Measurements from ENCODE around the gene PTCH1.
A peak's percentile ranks its signal among the peaks of the same experiment; 100 is the strongest.

Gene PTCH1

DNA sequence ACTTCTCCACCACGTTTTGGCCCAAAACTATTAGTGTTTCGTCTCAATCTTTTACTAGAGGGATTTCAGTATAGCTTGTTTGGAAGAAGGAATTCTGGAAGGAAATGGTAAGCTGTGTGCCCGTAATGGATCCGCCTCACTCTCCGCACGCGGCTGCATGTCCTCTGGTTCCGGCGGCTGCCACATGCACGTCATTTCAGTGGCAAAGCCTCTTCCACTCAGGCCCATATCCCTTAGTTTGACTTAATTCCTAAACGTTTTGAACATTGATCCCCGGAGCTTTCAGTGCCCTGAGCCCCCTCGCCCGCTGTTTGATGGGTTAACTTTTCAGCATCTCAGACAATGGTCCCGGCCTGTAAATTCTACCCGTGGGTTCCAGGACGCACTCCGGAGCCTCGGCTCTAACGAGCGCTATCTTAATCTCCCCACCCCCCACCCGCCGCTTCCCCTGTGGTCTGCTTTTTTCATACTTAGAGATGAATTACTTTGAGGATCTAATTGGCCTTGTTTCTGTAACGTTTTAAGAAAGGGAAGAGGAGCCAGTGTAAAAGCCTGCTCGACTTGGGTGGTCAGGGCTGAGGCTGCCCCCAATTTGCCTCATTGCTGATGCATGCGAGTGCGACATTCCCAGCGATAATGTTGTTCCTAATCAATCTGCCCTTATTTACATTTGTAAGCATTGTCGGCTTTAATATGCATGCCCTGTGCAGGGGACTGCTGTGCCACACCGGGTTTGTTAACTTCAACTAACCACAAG lies 4.6 kb downstream of the PTCH1 start:
- no peak for DNase-seq (ENCODE audit: low read depth)

- DNase-seq (ENCODE audit: low read depth), result no peak
These were observed 5.2 kb downstream of the PTCH1 start for GRCh38 chr9:95511616-95511931.

GRCh38 chr9:95510709-95511615 lies 5.8 kb downstream of the PTCH1 start:
- DNase-seq (ENCODE audit: low read depth), result peak; percentile 82

DNA sequence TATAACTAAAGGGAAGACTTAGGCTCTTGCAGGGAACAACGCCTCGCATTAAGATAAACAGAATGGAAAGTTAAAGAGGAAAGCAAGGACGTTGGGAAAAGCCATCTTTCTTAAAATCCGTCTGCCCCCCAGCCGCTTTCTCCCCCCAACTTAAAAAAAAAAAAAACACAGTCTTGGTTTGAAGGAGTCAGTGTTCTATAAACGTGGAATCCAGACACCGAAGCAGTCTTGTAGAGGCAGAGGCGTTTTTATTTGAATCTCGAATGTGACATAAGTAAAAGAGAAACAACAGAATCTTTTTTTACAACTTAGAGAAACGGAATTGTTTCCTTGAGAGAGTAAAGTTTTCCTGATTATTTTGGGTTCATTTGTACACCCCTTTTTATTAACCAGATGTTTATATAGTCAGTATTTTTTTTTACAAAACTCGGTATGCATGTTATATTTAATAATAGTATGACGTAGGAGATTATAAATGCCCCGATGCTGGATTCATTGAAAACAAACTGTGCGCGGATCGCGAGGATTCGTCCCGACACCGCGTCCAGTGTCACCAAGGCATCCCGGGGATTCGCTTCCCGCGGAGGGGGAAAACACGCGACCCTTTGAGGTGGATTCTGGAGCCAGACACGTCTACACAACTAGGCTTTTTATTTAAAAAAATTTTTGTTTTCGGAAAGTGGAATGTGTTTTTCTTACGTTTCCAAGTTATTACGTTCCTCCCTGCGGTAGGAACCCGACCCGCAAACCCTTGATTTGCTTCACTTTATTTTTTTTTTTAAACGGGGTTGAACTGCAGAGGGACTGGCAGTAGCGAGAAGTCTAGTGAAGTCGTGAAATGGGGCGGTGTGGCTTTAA lies 6.7 kb downstream of the PTCH1 start:
- no peak for DNase-seq (ENCODE audit: low read depth)

- DNase-seq (ENCODE audit: low read depth), result no peak
These were observed 7.6 kb downstream of the PTCH1 start for GRCh38 chr9:95508968-95509850.

DNA sequence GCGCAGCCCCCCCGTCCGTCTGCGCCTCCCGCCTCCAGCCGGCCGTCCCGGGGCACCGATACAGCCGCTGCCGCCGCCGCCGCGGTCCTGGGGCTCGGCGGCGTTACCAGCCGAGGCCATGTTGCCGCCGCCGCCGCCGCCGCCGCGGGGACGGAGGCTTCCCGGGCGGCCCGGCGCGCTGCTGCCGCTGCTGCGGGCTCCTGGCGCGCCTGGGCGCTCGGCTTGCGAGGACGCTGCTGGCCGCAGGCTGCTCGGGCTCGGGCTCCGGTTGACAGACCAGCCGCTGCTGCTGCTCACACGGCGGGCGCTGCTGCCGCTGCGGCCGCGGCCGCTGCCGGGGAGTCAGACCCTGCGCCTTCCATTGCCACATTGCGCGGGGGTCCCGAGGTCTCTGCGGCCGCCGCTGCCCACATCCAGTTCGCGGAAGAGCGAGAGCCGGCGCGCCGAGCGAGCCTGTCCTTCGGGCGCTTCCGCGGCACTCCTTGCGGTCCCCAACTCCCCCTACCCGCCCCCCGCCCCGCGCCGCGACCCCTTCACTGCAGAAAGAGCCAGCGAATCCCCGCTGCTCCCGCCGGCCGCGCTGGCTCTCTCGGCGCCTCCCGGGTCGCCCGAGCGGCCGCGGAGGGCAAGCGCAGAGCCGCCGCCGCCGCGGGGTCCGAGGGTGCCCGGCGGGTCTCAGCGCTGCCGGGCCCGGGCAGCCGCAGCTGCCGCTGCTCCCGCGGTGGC lies 8.4 kb downstream of the PTCH1 start:
- no peak for DNase-seq (ENCODE audit: low read depth)

GRCh38 chr9:95507464-95508241 lies 9.1 kb downstream of the PTCH1 start:
- no peak for DNase-seq (ENCODE audit: low read depth)

GRCh38 chr9:95506678-95507463 lies 9.9 kb downstream of the PTCH1 start:
- DNase-seq (ENCODE audit: low read depth), result no peak

GRCh38 chr9:95506428-95506677 lies 10.4 kb downstream of the PTCH1 start:
- no peak for DNase-seq (ENCODE audit: low read depth)

DNA sequence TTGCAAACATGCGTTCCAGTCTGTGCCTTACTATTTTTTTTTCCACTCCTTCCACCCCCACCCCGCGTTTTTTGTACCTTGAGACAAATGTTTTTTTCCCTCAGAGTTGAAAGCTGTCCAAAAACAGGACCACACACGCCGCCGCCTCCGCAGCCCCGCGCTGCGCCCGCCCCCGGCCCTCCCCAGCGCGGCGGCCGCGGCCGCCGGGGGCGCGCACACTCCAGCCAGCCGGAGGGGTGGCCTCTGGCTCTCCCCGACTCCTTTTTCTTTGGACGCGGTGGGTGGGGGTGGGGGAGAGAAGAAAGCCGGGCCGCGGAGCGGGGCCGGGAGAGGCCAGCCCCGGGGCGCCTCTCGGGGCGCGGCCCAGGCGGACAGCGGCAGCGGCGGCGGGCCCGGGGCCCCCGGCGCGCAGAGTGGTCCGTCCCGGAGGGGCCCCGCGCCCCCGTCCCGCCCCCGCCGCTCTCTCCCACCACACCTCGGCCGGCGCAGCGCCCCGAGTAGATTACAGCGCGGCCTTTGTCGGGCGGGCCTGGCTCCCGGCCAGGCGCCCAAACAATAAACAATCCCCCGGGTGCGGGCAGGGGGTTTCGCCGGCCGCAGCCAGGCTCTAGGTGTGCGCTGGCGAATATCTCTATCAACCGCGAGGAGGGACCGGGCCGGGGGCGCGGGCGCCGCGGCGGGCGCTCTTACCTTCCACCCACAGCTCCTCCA lies 10.9 kb downstream of the PTCH1 start:
- DNase-seq (ENCODE audit: low read depth), result no peak

GRCh38 chr9:95505072-95505716 lies 11.6 kb downstream of the PTCH1 start:
- no peak for DNase-seq (ENCODE audit: low read depth)

DNA sequence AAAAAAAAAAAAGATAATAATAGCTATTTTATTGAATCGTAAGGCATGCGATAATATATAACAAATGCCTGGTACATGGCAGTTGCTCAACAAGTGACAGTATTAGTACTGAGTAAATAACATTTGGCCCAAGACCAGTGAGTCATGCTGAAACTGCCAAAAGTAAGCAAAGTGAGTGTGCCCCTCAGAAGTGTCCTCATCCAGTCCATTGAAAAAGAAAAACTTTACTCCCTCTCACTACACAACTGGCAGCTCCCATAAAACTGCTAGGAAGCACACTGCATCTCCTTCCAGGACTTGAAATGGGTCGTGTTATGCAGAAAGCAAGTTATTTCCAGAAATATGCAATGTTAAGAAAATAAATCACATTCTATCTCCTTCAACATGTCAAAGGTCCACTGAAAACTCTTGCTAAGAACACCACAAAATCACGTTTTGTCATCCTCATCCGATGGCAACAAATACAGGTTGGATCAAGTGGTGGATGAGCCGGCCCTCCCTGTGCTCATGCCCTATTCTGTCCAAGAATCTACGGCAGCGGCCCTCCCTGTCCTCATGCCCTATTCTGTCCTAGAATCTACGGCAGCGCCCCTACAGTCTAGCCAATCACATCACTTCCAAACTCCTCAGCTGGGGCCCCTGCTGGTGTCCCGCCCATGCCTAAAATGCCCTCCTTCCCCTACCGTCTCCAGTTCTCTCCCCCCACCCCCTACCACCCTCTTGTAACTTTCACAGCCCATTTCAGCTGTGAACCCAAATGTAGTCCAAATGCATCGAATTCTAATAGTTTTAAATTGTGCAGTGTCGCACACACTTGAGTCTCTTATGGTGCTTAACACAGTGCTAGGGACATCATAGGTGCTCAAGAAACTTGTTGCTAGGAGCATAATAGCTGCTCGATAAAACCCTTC lies 12.5 kb downstream of the PTCH1 start:
- no peak for DNase-seq (ENCODE audit: low read depth)

DNA sequence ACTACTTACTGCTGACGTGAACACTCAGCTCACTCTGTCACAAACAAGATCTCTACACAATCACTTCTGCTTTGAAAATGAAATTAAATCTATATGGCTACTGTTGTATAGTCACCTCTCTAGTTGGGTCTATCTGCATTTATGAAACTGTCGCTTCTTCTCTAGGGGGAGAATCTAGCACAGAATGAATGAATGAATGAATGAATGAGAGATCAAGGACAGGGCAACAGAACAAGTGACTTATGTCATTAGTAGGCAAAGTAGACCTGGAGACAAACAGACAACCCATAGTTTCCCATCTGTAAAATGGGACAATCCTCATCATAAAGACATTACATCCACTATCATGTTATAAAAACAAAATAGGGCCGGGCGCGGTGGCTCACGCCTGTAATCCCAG lies 13.4 kb downstream of the PTCH1 start:
- DNase-seq (ENCODE audit: low read depth), result no peak

DNA sequence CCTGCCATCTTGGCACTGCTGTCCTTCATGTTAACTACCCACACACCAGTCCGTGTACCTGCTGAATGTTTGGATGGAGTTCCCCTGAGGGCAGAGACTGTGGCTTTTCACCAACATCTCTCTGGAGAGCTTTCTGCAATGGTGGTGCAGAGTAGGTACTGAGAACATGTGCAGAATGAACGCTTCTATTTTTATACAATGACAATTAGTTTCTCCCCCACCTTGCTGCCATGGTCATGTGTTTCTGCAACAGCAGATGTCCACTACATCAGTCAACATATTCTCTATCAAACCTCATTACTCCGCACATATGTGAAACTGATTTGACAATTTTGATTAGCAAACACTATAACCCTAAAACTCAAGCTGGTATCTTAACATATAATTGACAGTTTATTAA lies 14.5 kb downstream of the PTCH1 start:
- DNase-seq (ENCODE audit: low read depth), result no peak

- DNase-seq (ENCODE audit: low read depth), result no peak
These were observed 16.9 kb downstream of the PTCH1 start for GRCh38 chr9:95499847-95500246.

- no peak for DNase-seq (ENCODE audit: low read depth)
These were observed 17.6 kb downstream of the PTCH1 start for GRCh38 chr9:95499046-95499676.

- no peak for DNase-seq (ENCODE audit: low read depth)
These were observed 18.1 kb downstream of the PTCH1 start for GRCh38 chr9:95498641-95499040.
